PC-9 (cell line): Measurements from ENCODE around the gene RNU7-1. TPM values are rescaled to one million over a fixed set of nuclear protein-coding genes. Genes with fewer than 3 reads are reported as not detected.

Experiments
- BruUV-seq: library from RNA; stranded (reverse); fragments of 400-500 nt; replicated peaks from 2 replicates; lab custom pipeline; 2021; lab: Mats Ljungman, UMichigan
- CTCF ChIA-PET: fragments of 300-600 bp; sonication (Branson Sonifier 250); formaldehyde crosslinking; loops from one replicate; lab custom pipeline; 2022; ENCODE audit warnings: antibody characterized with exemption; lab: Charles Lee
- POLR2A ChIA-PET: fragments of 300-600 bp; sonication (Branson Sonifier 250); formaldehyde crosslinking; loops from one replicate; lab custom pipeline; 2022; ENCODE audit warnings: antibody characterized with exemption; ENCODE audit not compliant: unreplicated experiment; lab: Charles Lee
- DNase-seq, 2 experiments: peaks; one replicate each; pipeline versions ENCODE4 v3.0.0 to v3.0.0-alpha.2; 2015 to 2022; ENCODE audit warnings: mixed read lengths in 1 of 2
- H2AFZ ChIP-seq: fragments of 200-600 bp; sonication (generic); 2 replicates; pipeline ENCODE4 v1.8.1; 2017; ENCODE audit warnings: antibody characterized with exemption
- H3F3A ChIP-seq: fragments of 200-600 bp; sonication (generic); 2 replicates; pipeline ENCODE4 v1.8.1; 2017; ENCODE audit warnings: antibody characterized with exemption, mild to moderate bottlenecking, low read depth; ENCODE audit not compliant: insufficient read depth
- H3K27ac ChIP-seq: fragments of 200-600 bp; sonication (generic); 2 replicates; pipeline ENCODE4 v1.6.1; 2016; ENCODE audit warnings: mixed run types
- H3K27me3 ChIP-seq: fragments of 200-600 bp; sonication (generic); 2 replicates; pipeline ENCODE4 v1.6.1; 2016; ENCODE audit warnings: low read depth, mixed run types; ENCODE audit not compliant: insufficient read depth
- H3K36me3 ChIP-seq: fragments of 200-600 bp; sonication (generic); 2 replicates; pipeline ENCODE4 v1.6.1; 2016; ENCODE audit warnings: low read depth, mixed run types
- H3K4me1 ChIP-seq: fragments of 200-600 bp; sonication (generic); replicated peaks from 2 replicates; pipeline ENCODE4 v1.6.1; 2016; ENCODE audit warnings: mixed run types; ENCODE audit not compliant: insufficient read depth
- H3K4me2 ChIP-seq: fragments of 200-600 bp; sonication (generic); 2 replicates; pipeline ENCODE4 v1.6.1; 2017; ENCODE audit warnings: mixed run types
- H3K4me3 ChIP-seq: fragments of 200-600 bp; sonication (generic); 2 replicates; pipeline ENCODE4 v1.6.1; 2016; ENCODE audit warnings: mixed run types
- H3K79me2 ChIP-seq: fragments of 200-600 bp; sonication (generic); 2 replicates; pipeline ENCODE4 v1.6.1; 2017; ENCODE audit warnings: low read depth, mixed run types
- H3K9me2 ChIP-seq: fragments of 200-600 bp; sonication (generic); 2 replicates; pipeline ENCODE4 v1.8.1; 2017; ENCODE audit warnings: mild to moderate bottlenecking; ENCODE audit not compliant: insufficient read depth
- H3K9me3 ChIP-seq: fragments of 200-600 bp; sonication (generic); 2 replicates; pipeline ENCODE4 v1.8.1; 2016; ENCODE audit warnings: low read depth; ENCODE audit not compliant: insufficient read depth
- H4K20me1 ChIP-seq: fragments of 200-600 bp; sonication (generic); 2 replicates; pipeline ENCODE4 v1.8.1; 2017; ENCODE audit not compliant: insufficient read depth
- CTCF ChIP-seq: fragments of 200-600 bp; sonication (generic); conservative IDR thresholded peaks from 2 replicates; pipeline ENCODE4 v1.6.1; 2017; ENCODE audit warnings: mixed run types, antibody characterized with exemption, mild to moderate bottlenecking, moderate library complexity
- EZH2 ChIP-seq: fragments of 200-600 bp; sonication (generic); IDR thresholded peaks from 2 replicates; pipeline ENCODE4 v1.8.0; 2017; ENCODE audit warnings: antibody characterized with exemption, low read depth
- intact Hi-C: fragments of 100-400 bp; cut with micrococcal nuclease; formaldehyde crosslinking; loops from one replicate; pipeline ENCODE4 v1.10.0; 2022; ENCODE audit not compliant: unreplicated experiment
- total RNA-seq: library from RNA; stranded (reverse); gene quantifications from 2 replicates; pipeline ENCODE4 v1.2.3, GENCODE V29; 2021

The RNU7-1 gene
- total RNA-seq, 1 experiment from 2014 or later = not detected

GRCh38 chr12:6950811-6951540 is 7.4 kb downstream of the RNU7-1 start, which contains the start of gene PTPN6:
TSS of gene PTPN6 (plus strand) at chr12:6951356. CDS start at chr12:6951513, 157 bp downstream.
- H3K27me3 ChIP-seq = no peaks in the 10 kb centered on the region
- peaks cover 8% of the 10 kb centered on the region; the same call in 1 of the 2 replicates for H3F3A ChIP-seq
- ChIA-PET CTCF (no interaction called here), POLR2A (no interaction called here)
- H3K79me2 ChIP-seq = peaks cover 17% of the 10 kb centered on the region; the same call in 1 of the 2 replicates
- no peak within 1 kb of the TSS for H3K27ac ChIP-seq
- no peaks in the 10 kb centered on the region for H3K36me3 ChIP-seq
- TF ChIP-seq EZH2 (no peak), CTCF (no peak)
- no peaks in the 10 kb centered on the region for H4K20me1 ChIP-seq
- no peak within 1 kb of the TSS for H3K4me3 ChIP-seq
- no peak within 1 kb of the TSS for H3K4me2 ChIP-seq
- intact Hi-C loops = no loop called here
- DNase-seq = no peak
- no peaks in the 10 kb centered on the region for H3K9me2 ChIP-seq
- peaks cover 7% of the 10 kb centered on the region for H3K4me1 ChIP-seq
- H2AFZ ChIP-seq = no peak within 1 kb of the TSS
- no peaks in the 10 kb centered on the region for H3K9me3 ChIP-seq
- BruUV-seq = no TSS peak

DNA sequence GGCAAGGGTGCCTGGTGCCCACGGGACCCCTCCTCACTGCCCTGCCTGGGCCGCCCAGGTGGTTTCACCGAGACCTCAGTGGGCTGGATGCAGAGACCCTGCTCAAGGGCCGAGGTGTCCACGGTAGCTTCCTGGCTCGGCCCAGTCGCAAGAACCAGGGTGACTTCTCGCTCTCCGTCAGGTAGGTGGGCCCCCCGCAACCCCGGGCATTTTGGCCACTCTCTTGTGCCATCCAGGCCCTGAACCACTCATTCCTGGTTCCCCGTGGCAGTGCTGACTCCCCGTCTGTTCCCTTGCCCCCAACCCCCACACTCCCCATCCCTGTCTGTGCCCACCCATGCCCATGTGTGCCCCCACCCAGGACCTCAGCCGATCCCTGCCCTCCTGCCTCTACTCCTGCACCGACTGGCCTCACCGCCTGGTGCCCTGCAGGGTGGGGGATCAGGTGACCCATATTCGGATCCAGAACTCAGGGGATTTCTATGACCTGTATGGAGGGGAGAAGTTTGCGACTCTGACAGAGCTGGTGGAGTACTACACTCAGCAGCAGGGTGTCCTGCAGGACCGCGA is 8.0 kb downstream of the RNU7-1 start:
- no peaks in the 10 kb centered on the region for H3K36me3 ChIP-seq
- peaks cover 17% of the 10 kb centered on the region; the same call in 1 of the 2 replicates for H3K79me2 ChIP-seq
- ChIA-PET CTCF (no interaction called here), POLR2A (no interaction called here)
- no peaks in the 10 kb centered on the region for H3K9me3 ChIP-seq
- TF ChIP-seq CTCF (no peak), EZH2 (no peak)
- H3K4me1 ChIP-seq = peaks cover 7% of the 10 kb centered on the region
- no peak overlapping the region for H3K4me2 ChIP-seq
- BruUV-seq = no TSS peak
- no peaks in the 10 kb centered on the region for H4K20me1 ChIP-seq
- intact Hi-C loops = no loop called here
- no peak overlapping the region for H2AFZ ChIP-seq
- no peaks in the 10 kb centered on the region for H3K9me2 ChIP-seq
- no peaks in the 10 kb centered on the region for H3K27me3 ChIP-seq
- no peak overlapping the region for H3K4me3 ChIP-seq
- DNase-seq = no peak
- peaks cover 8% of the 10 kb centered on the region; the same call in 1 of the 2 replicates for H3F3A ChIP-seq
- H3K27ac ChIP-seq = no peak overlapping the region

- DNase-seq = no peak
Measured at GRCh38 chr12:6952121-6952862, 8.7 kb downstream of the RNU7-1 start.

More at GRCh38 chr12:6952121-6952862, 8.7 kb downstream of the RNU7-1 start:
- intact Hi-C loops = no loop called here
- Histone ChIP-seq H3K4me1 (peaks cover 1% of the 10 kb centered on the region), H3K27ac (no peak overlapping the region), H2AFZ (no peak overlapping the region), H4K20me1 (no peaks in the 10 kb centered on the region), H3K9me2 (no peaks in the 10 kb centered on the region), H3K4me3 (no peak overlapping the region), H3K4me2 (no peak overlapping the region), H3F3A (0 out of 2 replicates have a peak, but pooled peaks cover 8% of the 10 kb centered on the region), H3K9me3 (no peaks in the 10 kb centered on the region), H3K79me2 (peaks cover 10% of the 10 kb centered on the region; the same call in 1 of the 2 replicates), H3K27me3 (no peaks in the 10 kb centered on the region), H3K36me3 (no peaks in the 10 kb centered on the region)
- POLR2A ChIA-PET = no interaction called here
- TF ChIP-seq EZH2 = no peak
- TF ChIP-seq CTCF = no peak
- CTCF ChIA-PET = no interaction called here
- no TSS peak for BruUV-seq
